ENCODE results near the gene LAMA4. TPM values are rescaled to one million over a fixed set of nuclear protein-coding genes. Genes with fewer than 3 reads are reported as not detected.

The LAMA4 gene
- total and polyA plus RNA-seq, 3 donors from 2014 or later, result 37.6 to 61.0 (median 49.2) TPM

DNA sequence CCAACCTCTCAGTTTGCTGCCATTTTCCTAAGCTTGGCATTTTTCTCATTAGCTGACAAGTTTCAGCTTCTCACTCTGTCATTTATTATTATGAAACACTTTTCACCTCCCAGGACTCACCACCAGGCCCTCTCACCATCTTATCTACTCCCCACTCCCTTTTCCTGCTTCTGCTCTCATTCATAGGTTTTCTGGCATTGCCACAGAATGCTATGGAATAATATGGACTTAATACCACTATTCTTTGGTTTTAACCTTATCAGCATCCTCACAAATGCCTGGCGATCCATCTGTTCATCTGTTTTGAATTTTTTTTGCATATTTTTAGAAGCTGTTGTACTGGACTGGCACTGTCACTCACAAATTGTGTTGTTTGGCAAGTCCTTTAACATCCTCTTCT, 16.4 kb upstream of the LAMA4 start:
- TF ChIP-seq, protein P1, sequence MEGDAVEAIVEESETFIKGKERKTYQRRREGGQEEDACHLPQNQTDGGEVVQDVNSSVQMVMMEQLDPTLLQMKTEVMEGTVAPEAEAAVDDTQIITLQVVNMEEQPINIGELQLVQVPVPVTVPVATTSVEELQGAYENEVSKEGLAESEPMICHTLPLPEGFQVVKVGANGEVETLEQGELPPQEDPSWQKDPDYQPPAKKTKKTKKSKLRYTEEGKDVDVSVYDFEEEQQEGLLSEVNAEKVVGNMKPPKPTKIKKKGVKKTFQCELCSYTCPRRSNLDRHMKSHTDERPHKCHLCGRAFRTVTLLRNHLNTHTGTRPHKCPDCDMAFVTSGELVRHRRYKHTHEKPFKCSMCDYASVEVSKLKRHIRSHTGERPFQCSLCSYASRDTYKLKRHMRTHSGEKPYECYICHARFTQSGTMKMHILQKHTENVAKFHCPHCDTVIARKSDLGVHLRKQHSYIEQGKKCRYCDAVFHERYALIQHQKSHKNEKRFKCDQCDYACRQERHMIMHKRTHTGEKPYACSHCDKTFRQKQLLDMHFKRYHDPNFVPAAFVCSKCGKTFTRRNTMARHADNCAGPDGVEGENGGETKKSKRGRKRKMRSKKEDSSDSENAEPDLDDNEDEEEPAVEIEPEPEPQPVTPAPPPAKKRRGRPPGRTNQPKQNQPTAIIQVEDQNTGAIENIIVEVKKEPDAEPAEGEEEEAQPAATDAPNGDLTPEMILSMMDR (IDR thresholded peaks at IDR 0.05), result no peak
- TF ChIP-seq POLR2A (IDR thresholded peaks at IDR 0.05), result no peak
- DNase-seq, result no peak
- H3K36me3 ChIP-seq (ENCODE audit: low read depth, missing control alignments), result no peaks in the 10 kb centered on the region
- H3K4me1 ChIP-seq, result no peaks in the 10 kb centered on the region
- intact Hi-C loops (cut with DNase I; ENCODE audit: low total_unique reads), result no loop called here
- no peaks in the 10 kb centered on the region for H3K9me3 ChIP-seq
- no peak overlapping the region for H3K4me3 ChIP-seq
- no peak overlapping the region for H3K27ac ChIP-seq
- no peaks in the 10 kb centered on the region for H3K27me3 ChIP-seq
- WGBS, 2 donors, result 95% methylated on average over 1 of the region's 1 CpG

DNA sequence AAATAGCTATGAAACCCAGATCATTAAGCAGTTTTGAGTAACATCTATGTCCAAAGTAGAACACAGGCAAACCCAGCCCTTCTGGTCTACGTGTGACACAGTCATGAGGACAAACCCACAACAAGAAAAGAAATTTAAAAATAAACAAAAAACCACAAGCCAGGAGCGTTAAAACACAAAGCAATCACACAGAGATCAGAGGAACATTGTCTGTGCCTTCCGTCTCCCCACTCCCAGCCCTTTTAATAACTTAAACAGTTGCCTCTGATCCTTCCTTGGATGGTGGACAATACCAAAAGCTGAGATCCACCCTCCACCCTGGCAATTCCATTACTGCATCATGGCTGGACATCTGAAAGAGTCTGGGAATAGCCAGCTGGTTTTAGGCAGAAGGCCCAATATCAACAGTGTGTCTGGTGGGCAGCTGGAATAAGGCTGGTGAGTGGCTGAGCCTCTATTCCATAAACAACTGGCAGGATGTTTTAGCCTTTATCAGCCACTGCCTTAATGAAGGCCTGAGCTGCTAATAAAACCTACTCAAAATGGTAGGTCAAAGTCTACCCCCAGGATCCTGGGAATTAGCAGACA, 15.7 kb upstream of the LAMA4 start:
- Histone ChIP-seq H3K27me3 (no peaks in the 10 kb centered on the region), H3K36me3 (ENCODE audit: low read depth, missing control alignments) (no peaks in the 10 kb centered on the region), H3K27ac (no peak overlapping the region), H3K4me3 (no peak overlapping the region), H3K9me3 (no peaks in the 10 kb centered on the region), H3K4me1 (no peaks in the 10 kb centered on the region)
- TF ChIP-seq, protein P1 (IDR thresholded peaks at IDR 0.05), result no peak
- no peak for TF ChIP-seq POLR2A (IDR thresholded peaks at IDR 0.05)
- 91 to 98% methylated on average over 3 of the region's 3 CpGs for WGBS, 2 donors
- intact Hi-C loops (cut with DNase I; ENCODE audit: low total_unique reads), result no loop called here
- no peak for DNase-seq

DNA sequence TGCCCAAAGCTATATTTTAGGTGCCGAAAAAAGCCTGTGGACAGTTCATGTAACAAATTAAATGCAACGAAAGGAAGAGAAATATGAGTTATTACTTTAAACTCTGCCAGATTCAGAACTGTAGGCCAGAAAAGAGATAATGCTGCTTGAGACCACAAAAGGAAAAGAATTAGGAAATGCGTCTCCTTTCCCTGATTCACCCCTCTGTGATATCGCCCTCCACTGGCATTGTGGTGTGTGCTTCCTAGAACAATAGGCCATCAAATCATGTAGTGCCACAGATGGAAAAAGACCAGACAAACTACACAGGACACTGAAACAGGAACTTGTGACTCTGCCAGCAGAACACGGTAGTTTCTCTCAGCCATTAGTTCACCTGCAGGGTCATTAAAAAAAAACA, 14.7 kb upstream of the LAMA4 start:
- WGBS, 2 donors, result 69 to 71% methylated on average over 5 of the region's 5 CpGs
- no peak for DNase-seq
- Histone ChIP-seq H3K4me3 (no peak overlapping the region), H3K27me3 (no peaks in the 10 kb centered on the region), H3K36me3 (ENCODE audit: low read depth, missing control alignments) (no peaks in the 10 kb centered on the region), H3K27ac (peak overlapping the region in 1 of 2 donors; percentile 1), H3K9me3 (no peaks in the 10 kb centered on the region), H3K4me1 (no peaks in the 10 kb centered on the region)
- intact Hi-C loops (cut with DNase I; ENCODE audit: low total_unique reads), result no loop called here
- TF ChIP-seq POLR2A (IDR thresholded peaks at IDR 0.05), result no peak
- TF ChIP-seq, protein P1 (IDR thresholded peaks at IDR 0.05), result no peak

DNA sequence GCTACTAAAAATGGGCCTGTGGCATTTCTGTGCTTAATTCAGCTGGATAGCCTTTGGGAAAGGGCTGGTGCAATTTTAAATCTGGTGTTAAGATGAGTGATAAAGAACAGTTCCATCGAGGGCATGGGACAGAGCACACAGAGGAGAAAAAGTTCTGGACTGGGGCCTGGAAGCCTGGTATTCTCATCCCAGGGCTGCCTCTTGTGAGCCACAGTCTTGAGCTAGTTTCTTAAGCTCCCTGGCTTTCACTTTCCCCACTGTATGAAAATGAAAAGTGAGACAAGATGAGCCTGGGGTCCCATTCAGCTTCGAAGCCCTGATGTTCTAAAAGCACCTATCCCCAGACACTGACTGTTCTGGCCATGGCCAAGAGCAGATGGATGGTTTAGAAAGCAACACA, 14.3 kb upstream of the LAMA4 start:
- H3K27ac ChIP-seq, result peak overlapping the region in 1 of 2 donors; percentile 1
- H3K9me3 ChIP-seq, result no peaks in the 10 kb centered on the region
- WGBS, 2 donors, result 61 to 67% methylated on average over 2 of the region's 2 CpGs
- no peaks in the 10 kb centered on the region for H3K36me3 ChIP-seq (ENCODE audit: low read depth, missing control alignments)
- no peak for DNase-seq
- no peak for TF ChIP-seq POLR2A (IDR thresholded peaks at IDR 0.05)
- TF ChIP-seq, protein P1 (IDR thresholded peaks at IDR 0.05), result no peak
- no peak overlapping the region for H3K4me3 ChIP-seq
- intact Hi-C loops (cut with DNase I; ENCODE audit: low total_unique reads), result no loop called here
- no peaks in the 10 kb centered on the region for H3K4me1 ChIP-seq
- H3K27me3 ChIP-seq, result no peaks in the 10 kb centered on the region

DNA sequence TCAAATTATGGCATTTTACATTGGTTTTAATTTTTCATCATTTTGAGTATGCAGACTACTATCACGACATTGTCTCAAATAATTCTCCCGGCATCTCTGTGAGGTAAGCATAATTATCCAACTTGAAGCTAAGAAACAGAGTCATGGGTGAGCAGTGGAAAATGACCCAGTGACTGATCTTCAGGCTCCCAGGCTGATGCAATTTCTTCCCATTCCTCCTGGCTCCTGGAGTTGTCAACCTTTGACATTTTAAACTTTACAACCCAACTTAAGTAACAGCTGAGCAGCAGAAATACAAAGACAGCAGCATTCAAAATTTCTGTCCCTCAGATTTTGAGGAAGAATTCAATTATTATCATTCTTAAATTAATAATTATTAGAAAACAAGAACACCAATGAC, 13.7 kb upstream of the LAMA4 start:
- H3K27me3 ChIP-seq, result no peaks in the 10 kb centered on the region
- no peak for DNase-seq
- TF ChIP-seq, protein P1 (IDR thresholded peaks at IDR 0.05), result no peak
- no peak for TF ChIP-seq POLR2A (IDR thresholded peaks at IDR 0.05)
- WGBS, 2 donors, result 91 to 98% methylated on average over 2 of the region's 2 CpGs
- no peaks in the 10 kb centered on the region for H3K9me3 ChIP-seq
- no peak overlapping the region for H3K27ac ChIP-seq
- H3K4me3 ChIP-seq, result no peak overlapping the region
- no peaks in the 10 kb centered on the region for H3K4me1 ChIP-seq
- intact Hi-C loops (cut with DNase I; ENCODE audit: low total_unique reads), result no loop called here
- H3K36me3 ChIP-seq (ENCODE audit: low read depth, missing control alignments), result no peaks in the 10 kb centered on the region

All from testis (tissue), 3 donors.